ENCODE data around the gene TBPL1.

The TBPL1 gene

DNA sequence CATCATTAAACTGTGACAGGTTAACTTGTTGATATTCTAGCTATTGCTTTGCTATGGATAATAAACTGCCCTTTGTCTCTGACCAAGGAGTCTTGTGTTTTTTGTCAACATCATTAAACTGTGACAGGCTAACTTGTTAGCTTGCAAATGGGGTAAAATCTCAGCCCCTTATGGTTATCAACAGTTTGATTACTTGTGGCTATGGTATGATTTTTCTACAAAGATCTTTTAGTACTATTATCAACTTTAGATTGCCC, 63.5 kb downstream of the TBPL1 start:
- H3K27me3 ChIP-seq (ENCODE audit: control insufficient read depth in 5 of 5, insufficient read depth in 4 of 5, low read length in 5 of 5), result no peaks in the 10 kb centered on the region
- H3K4me1 ChIP-seq (ENCODE audit: control insufficient read depth in 5 of 5, insufficient read depth in 5 of 5, low read length in 5 of 5), result no peaks in the 10 kb centered on the region
- H3K9ac ChIP-seq (ENCODE audit: low read length in 5 of 5), result no peak overlapping the region
- H3K9me3 ChIP-seq (ENCODE audit: control insufficient read depth in 5 of 5, low read length in 5 of 5), result no peaks in the 10 kb centered on the region
- H3K4me3 ChIP-seq (ENCODE audit: low read depth in 1 of 5, low read length in 5 of 5), result no peak overlapping the region
- no peaks in the 10 kb centered on the region for H3K36me3 ChIP-seq (ENCODE audit: control insufficient read depth in 5 of 5, insufficient read depth in 5 of 5, low read length in 5 of 5)
- H3K27ac ChIP-seq (ENCODE audit: low read depth, low read length), result no peak overlapping the region

DNA sequence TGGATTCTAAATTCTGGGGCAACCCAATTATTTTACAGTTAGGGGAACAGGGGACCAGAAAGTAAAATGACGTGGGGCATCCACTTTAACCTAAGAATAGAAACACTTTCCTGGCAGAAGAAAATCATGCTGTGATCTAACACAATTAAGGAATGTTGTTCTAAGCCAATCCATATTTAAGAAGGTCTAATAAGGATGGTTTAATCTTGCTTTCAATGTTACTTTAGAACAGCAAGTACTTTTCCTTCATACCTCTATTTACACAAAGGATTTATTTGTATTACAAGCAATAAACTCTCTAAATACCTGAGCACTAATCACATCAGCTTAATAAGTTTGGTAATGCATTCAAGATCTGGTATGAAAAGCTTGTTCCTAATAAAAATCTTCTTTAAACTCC, 67.0 kb downstream of the TBPL1 start:
- H3K27ac ChIP-seq (ENCODE audit: low read depth, low read length), result no peak overlapping the region
- H3K4me1 ChIP-seq (ENCODE audit: control insufficient read depth in 5 of 5, insufficient read depth in 5 of 5, low read length in 5 of 5), result no peaks in the 10 kb centered on the region
- H3K4me3 ChIP-seq (ENCODE audit: low read depth in 1 of 5, low read length in 5 of 5), result no peak overlapping the region
- H3K27me3 ChIP-seq (ENCODE audit: control insufficient read depth in 5 of 5, insufficient read depth in 4 of 5, low read length in 5 of 5), result no peaks in the 10 kb centered on the region
- H3K36me3 ChIP-seq (ENCODE audit: control insufficient read depth in 5 of 5, insufficient read depth in 5 of 5, low read length in 5 of 5), result no peaks in the 10 kb centered on the region
- H3K9ac ChIP-seq (ENCODE audit: low read length in 5 of 5), result no peak overlapping the region
- no peaks in the 10 kb centered on the region for H3K9me3 ChIP-seq (ENCODE audit: control insufficient read depth in 5 of 5, low read length in 5 of 5)

DNA sequence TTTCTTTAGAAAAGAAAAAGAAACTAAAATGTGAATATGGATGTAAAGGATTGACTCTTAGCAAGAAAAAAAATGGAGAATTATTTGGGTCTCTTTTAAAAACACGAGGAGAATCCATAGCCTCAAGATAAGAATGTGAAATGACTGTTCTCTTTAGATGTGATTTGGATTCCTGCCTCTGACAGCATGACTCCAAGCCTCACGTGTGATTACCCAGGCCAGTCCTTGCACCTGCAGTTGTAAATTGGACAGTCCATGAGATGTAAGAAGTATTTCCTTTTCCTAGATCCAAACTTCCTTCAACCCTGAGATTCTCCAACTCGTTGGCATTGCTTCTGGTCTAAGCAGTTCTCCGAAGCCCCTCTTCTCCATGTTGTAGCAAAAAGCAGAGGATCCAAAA, 67.5 kb downstream of the TBPL1 start:
- Histone ChIP-seq H3K4me3 (ENCODE audit: low read depth in 1 of 5, low read length in 5 of 5) (no peak overlapping the region), H3K27me3 (ENCODE audit: control insufficient read depth in 5 of 5, insufficient read depth in 4 of 5, low read length in 5 of 5) (no peaks in the 10 kb centered on the region), H3K27ac (ENCODE audit: low read depth, low read length) (no peak overlapping the region), H3K9me3 (ENCODE audit: control insufficient read depth in 5 of 5, low read length in 5 of 5) (no peaks in the 10 kb centered on the region), H3K4me1 (ENCODE audit: control insufficient read depth in 5 of 5, insufficient read depth in 5 of 5, low read length in 5 of 5) (no peaks in the 10 kb centered on the region), H3K9ac (ENCODE audit: low read length in 5 of 5) (no peak overlapping the region), H3K36me3 (ENCODE audit: control insufficient read depth in 5 of 5, insufficient read depth in 5 of 5, low read length in 5 of 5) (no peaks in the 10 kb centered on the region)

- H3K27me3 ChIP-seq (ENCODE audit: control insufficient read depth in 5 of 5, insufficient read depth in 4 of 5, low read length in 5 of 5), result no peaks in the 10 kb centered on the region
- H3K9ac ChIP-seq (ENCODE audit: low read length in 5 of 5), result no peak overlapping the region
- H3K9me3 ChIP-seq (ENCODE audit: control insufficient read depth in 5 of 5, low read length in 5 of 5), result no peaks in the 10 kb centered on the region
- H3K27ac ChIP-seq (ENCODE audit: low read depth, low read length), result no peak overlapping the region
- no peaks in the 10 kb centered on the region for H3K4me1 ChIP-seq (ENCODE audit: control insufficient read depth in 5 of 5, insufficient read depth in 5 of 5, low read length in 5 of 5)
- H3K36me3 ChIP-seq (ENCODE audit: control insufficient read depth in 5 of 5, insufficient read depth in 5 of 5, low read length in 5 of 5), result no peaks in the 10 kb centered on the region
- no peak overlapping the region for H3K4me3 ChIP-seq (ENCODE audit: low read depth in 1 of 5, low read length in 5 of 5)
Measured at GRCh38 chr6:134020968-134021367, 67.9 kb downstream of the TBPL1 start.

GRCh38 chr6:134021396-134022122, 68.5 kb downstream of the TBPL1 start:
- no peaks in the 10 kb centered on the region for H3K27me3 ChIP-seq (ENCODE audit: control insufficient read depth in 5 of 5, insufficient read depth in 4 of 5, low read length in 5 of 5)
- no peak overlapping the region for H3K9ac ChIP-seq (ENCODE audit: low read length in 5 of 5)
- H3K9me3 ChIP-seq (ENCODE audit: control insufficient read depth in 5 of 5, low read length in 5 of 5), result no peaks in the 10 kb centered on the region
- no peak overlapping the region for H3K27ac ChIP-seq (ENCODE audit: low read depth, low read length)
- H3K36me3 ChIP-seq (ENCODE audit: control insufficient read depth in 5 of 5, insufficient read depth in 5 of 5, low read length in 5 of 5), result no peaks in the 10 kb centered on the region
- no peaks in the 10 kb centered on the region for H3K4me1 ChIP-seq (ENCODE audit: control insufficient read depth in 5 of 5, insufficient read depth in 5 of 5, low read length in 5 of 5)
- H3K4me3 ChIP-seq (ENCODE audit: low read depth in 1 of 5, low read length in 5 of 5), result no peak overlapping the region

GRCh38 chr6:134022650-134023049, 69.6 kb downstream of the TBPL1 start:
- Histone ChIP-seq H3K27me3 (ENCODE audit: control insufficient read depth in 5 of 5, insufficient read depth in 4 of 5, low read length in 5 of 5) (no peaks in the 10 kb centered on the region), H3K36me3 (ENCODE audit: control insufficient read depth in 5 of 5, insufficient read depth in 5 of 5, low read length in 5 of 5) (no peaks in the 10 kb centered on the region), H3K9ac (ENCODE audit: low read length in 5 of 5) (no peak overlapping the region), H3K27ac (ENCODE audit: low read depth, low read length) (no peak overlapping the region), H3K4me3 (ENCODE audit: low read depth in 1 of 5, low read length in 5 of 5) (no peak overlapping the region), H3K4me1 (ENCODE audit: control insufficient read depth in 5 of 5, insufficient read depth in 5 of 5, low read length in 5 of 5) (no peaks in the 10 kb centered on the region), H3K9me3 (ENCODE audit: control insufficient read depth in 5 of 5, low read length in 5 of 5) (no peaks in the 10 kb centered on the region)

DNA sequence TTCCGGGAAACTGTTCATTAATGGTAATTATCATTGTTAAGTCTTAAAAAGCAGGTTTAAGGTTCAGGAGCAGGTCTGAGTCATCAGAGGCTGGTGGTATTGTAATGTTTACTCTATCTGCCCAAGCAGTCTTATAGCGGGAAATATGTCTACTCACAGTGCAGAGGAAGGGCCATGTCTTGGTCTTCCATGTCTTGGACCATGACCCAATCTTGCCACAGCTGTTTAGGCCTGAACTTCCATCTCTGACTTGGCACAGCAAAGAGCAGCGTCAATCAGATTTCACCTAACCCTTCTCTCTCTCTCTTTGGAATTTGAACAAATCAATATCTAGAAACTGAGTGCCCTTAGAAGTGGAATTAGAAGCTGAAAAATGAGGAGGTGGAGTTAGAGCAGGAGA, 73.6 kb downstream of the TBPL1 start:
- H3K36me3 ChIP-seq (ENCODE audit: control insufficient read depth in 5 of 5, insufficient read depth in 5 of 5, low read length in 5 of 5), result no peaks in the 10 kb centered on the region
- no peak overlapping the region for H3K4me3 ChIP-seq (ENCODE audit: low read depth in 1 of 5, low read length in 5 of 5)
- no peak overlapping the region for H3K27ac ChIP-seq (ENCODE audit: low read depth, low read length)
- no peaks in the 10 kb centered on the region for H3K4me1 ChIP-seq (ENCODE audit: control insufficient read depth in 5 of 5, insufficient read depth in 5 of 5, low read length in 5 of 5)
- no peaks in the 10 kb centered on the region for H3K9me3 ChIP-seq (ENCODE audit: control insufficient read depth in 5 of 5, low read length in 5 of 5)
- no peak overlapping the region for H3K9ac ChIP-seq (ENCODE audit: low read length in 5 of 5)
- H3K27me3 ChIP-seq (ENCODE audit: control insufficient read depth in 5 of 5, insufficient read depth in 4 of 5, low read length in 5 of 5), result no peaks in the 10 kb centered on the region

DNA sequence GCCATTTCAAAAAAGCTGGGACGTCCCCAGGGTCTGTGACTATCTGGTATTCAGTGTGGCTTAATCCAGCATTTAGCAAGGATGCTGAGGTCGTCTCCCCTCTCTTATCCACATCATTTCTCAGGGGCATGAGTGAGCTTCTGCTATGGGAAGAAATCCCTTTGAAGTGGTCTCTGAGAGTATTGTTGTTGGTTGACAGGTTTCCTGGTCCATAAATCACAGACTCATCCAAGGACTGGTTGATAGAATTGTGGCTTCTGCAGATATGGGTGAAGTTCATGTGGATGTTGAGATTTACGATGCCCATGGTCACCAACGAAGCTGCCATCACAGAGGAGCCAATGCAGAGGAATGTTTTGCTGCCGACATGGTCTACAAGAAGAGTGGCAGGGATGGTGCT, 75.4 kb downstream of the TBPL1 start:
- Histone ChIP-seq H3K27me3 (ENCODE audit: control insufficient read depth in 5 of 5, insufficient read depth in 4 of 5, low read length in 5 of 5) (no peaks in the 10 kb centered on the region), H3K4me3 (ENCODE audit: low read depth in 1 of 5, low read length in 5 of 5) (no peak overlapping the region)

GRCh38 chr6:134029495-134030455, 76.8 kb downstream of the TBPL1 start:
- H3K4me3 ChIP-seq (ENCODE audit: low read depth in 1 of 5, low read length in 5 of 5), result no peak overlapping the region
- no peak overlapping the region for H3K27ac ChIP-seq (ENCODE audit: low read depth, low read length)
- no peaks in the 10 kb centered on the region for H3K36me3 ChIP-seq (ENCODE audit: control insufficient read depth in 5 of 5, insufficient read depth in 5 of 5, low read length in 5 of 5)

More for the DNA sequence above, 75.4 kb downstream of the TBPL1 start:
- Histone ChIP-seq H3K36me3 (ENCODE audit: control insufficient read depth in 5 of 5, insufficient read depth in 5 of 5, low read length in 5 of 5) (no peaks in the 10 kb centered on the region), H3K9me3 (ENCODE audit: control insufficient read depth in 5 of 5, low read length in 5 of 5) (no peaks in the 10 kb centered on the region), H3K27ac (ENCODE audit: low read depth, low read length) (no peak overlapping the region), H3K4me1 (ENCODE audit: control insufficient read depth in 5 of 5, insufficient read depth in 5 of 5, low read length in 5 of 5) (peaks cover 0 to 1% (median under 1%) of the 10 kb centered on the region in 5 donors), H3K9ac (ENCODE audit: low read length in 5 of 5) (no peak overlapping the region)

GRCh38 chr6:134031696-134032255, 78.8 kb downstream of the TBPL1 start:
- Histone ChIP-seq H3K9ac (ENCODE audit: low read length in 5 of 5) (no peak overlapping the region), H3K4me1 (ENCODE audit: control insufficient read depth in 5 of 5, insufficient read depth in 5 of 5, low read length in 5 of 5) (peaks cover 0 to 8% (median 4%) of the 10 kb centered on the region in 5 donors), H3K27me3 (ENCODE audit: control insufficient read depth in 5 of 5, insufficient read depth in 4 of 5, low read length in 5 of 5) (no peaks in the 10 kb centered on the region), H3K36me3 (ENCODE audit: control insufficient read depth in 5 of 5, insufficient read depth in 5 of 5, low read length in 5 of 5) (no peaks in the 10 kb centered on the region), H3K27ac (ENCODE audit: low read depth, low read length) (no peak overlapping the region), H3K4me3 (ENCODE audit: low read depth in 1 of 5, low read length in 5 of 5) (no peak overlapping the region), H3K9me3 (ENCODE audit: control insufficient read depth in 5 of 5, low read length in 5 of 5) (no peaks in the 10 kb centered on the region)

More at GRCh38 chr6:134029495-134030455, 76.8 kb downstream of the TBPL1 start:
- H3K9ac ChIP-seq (ENCODE audit: low read length in 5 of 5), result no peak overlapping the region
- peaks cover 0 to 8% (median 4%) of the 10 kb centered on the region in 5 donors for H3K4me1 ChIP-seq (ENCODE audit: control insufficient read depth in 5 of 5, insufficient read depth in 5 of 5, low read length in 5 of 5)
- no peaks in the 10 kb centered on the region for H3K27me3 ChIP-seq (ENCODE audit: control insufficient read depth in 5 of 5, insufficient read depth in 4 of 5, low read length in 5 of 5)
- no peaks in the 10 kb centered on the region for H3K9me3 ChIP-seq (ENCODE audit: control insufficient read depth in 5 of 5, low read length in 5 of 5)

Data from subcutaneous abdominal adipose tissue (tissue), 5 donors.